Adrenal gland (tissue), 5 donors: ENCODE results near the gene MFRP.

ENCODE experiments used
- CTCF ChIP-seq, 6 experiments: fragments of 450-650 bp in 4 of 6; fragments of 200-600 bp in 2 of 6; sonication (generic) in 1 of 6; IDR thresholded peaks; 1 replicate in 5 of 6; 2 replicates in 1 of 6; pipeline versions ENCODE4 v1.5.1 to v1.8.0; 2016 to 2021; ENCODE audit warnings: antibody characterized with exemption in 6 of 6, mild to moderate bottlenecking in 2 of 6, moderate library complexity in 1 of 6
- POLR2A ChIP-seq, 2 donors: fragments of 450-650 bp; IDR thresholded peaks; one replicate each; pipeline ENCODE4 v1.6.1; 2017; ENCODE audit warnings: antibody characterized with exemption in 2 of 2, mild to moderate bottlenecking in 2 of 2, moderate library complexity in 1 of 2
- donor health status: DM: no; HTN: no; CAD: no.

GRCh38 chr11:119342023-119342300, 4.5 kb downstream of the MFRP start:
- no peak for TF ChIP-seq CTCF (IDR thresholded peaks at IDR 0.05)
- TF ChIP-seq POLR2A (IDR thresholded peaks at IDR 0.05) = no peak
